GM12865 (cell line): Measurements from ENCODE around the gene ABHD11.
A peak's percentile ranks its signal among the peaks of the same experiment; 100 is the strongest.
"Not testable (repeated sequence)": the region's sequence is repeated elsewhere in the genome, so short reads cannot be mapped to it uniquely, and the experiment has no call there.

Source experiments
- DNase-seq: peaks from one replicate; pipeline ENCODE4 v3.0.0; 2010; ENCODE audit warnings: low read depth
- H3K4me3 ChIP-seq: 2 replicates; pipeline ENCODE4 v1.5.1; 2011; ENCODE audit warnings: mild to moderate bottlenecking, low read depth, low read length, control low read depth
- CTCF ChIP-seq: IDR thresholded peaks from 2 replicates; pipeline ENCODE4 v1.5.1; 2011; ENCODE audit warnings: low read length, control low read depth, low read depth, inconsistent platforms; ENCODE audit not compliant: insufficient read depth; ENCODE audit errors: missing control alignments

Gene ABHD11

GRCh38 chr7:73723813-73724212, 14.8 kb downstream of the ABHD11 start:
- no peak for TF ChIP-seq CTCF
- no peak for DNase-seq
- no peak overlapping the region for H3K4me3 ChIP-seq

GRCh38 chr7:73722785-73723184, 15.8 kb downstream of the ABHD11 start:
- no peak for TF ChIP-seq CTCF
- H3K4me3 ChIP-seq = no peak overlapping the region
- no peak for DNase-seq

- H3K4me3 ChIP-seq, DNase-seq: not testable (repeated sequence)
Measured at GRCh38 chr7:73722182-73722581, 16.4 kb downstream of the ABHD11 start.

GRCh38 chr7:73721377-73721817, 17.2 kb downstream of the ABHD11 start:
- no peak for DNase-seq
- no peak for TF ChIP-seq CTCF
- H3K4me3 ChIP-seq = no peak overlapping the region

GRCh38 chr7:73720443-73720842, 18.2 kb downstream of the ABHD11 start:
- not testable (repeated sequence) for DNase-seq, H3K4me3 ChIP-seq

- H3K4me3 ChIP-seq = peak overlapping the region; percentile 36
- no peak for DNase-seq
- no peak for TF ChIP-seq CTCF
Measured at GRCh38 chr7:73719806-73720169, 18.8 kb downstream of the ABHD11 start.

GRCh38 chr7:73718905-73719805, 19.4 kb downstream of the ABHD11 start, which contains the start of gene STX1A:
Gene STX1A (minus strand): TSS chr7:73719669. CDS start chr7:73719631, 38 bp downstream.
- no peak for TF ChIP-seq CTCF
- peak within 1 kb of the TSS; percentile 75 for H3K4me3 ChIP-seq
- peak; percentile 80 for DNase-seq

GRCh38 chr7:73718438-73718881, 20.1 kb downstream of the ABHD11 start:
- H3K4me3 ChIP-seq = peak overlapping the region; percentile 75
- no peak for DNase-seq
- no peak for TF ChIP-seq CTCF
